Muscle of back (tissue), 13 donors: ENCODE measurements around the gene RSPRY1. TPM values are rescaled to one million over a fixed set of nuclear protein-coding genes. Genes with fewer than 3 reads are reported as not detected.
A peak's percentile ranks its signal among the peaks of the same experiment; 100 is the strongest.

Experiments
- DNase-seq, 3 donors: peaks; one replicate each; pipeline versions ENCODE4 v3.0.0 to v3.0.0-alpha.2; 2013
- long read RNA-seq, 9 donors: transcript quantifications; one replicate each; lab custom pipeline, GENCODE V29; 2026
- polyA plus RNA-seq, 10 donors: library from polyadenylated mRNA; unstranded; fragments of 120-200 nt; gene quantifications; one replicate each; pipeline ENCODE4 v1.2.1, GENCODE V29; 2013; ENCODE audit not compliant: insufficient read length in 10 of 10

RSPRY1 gene
- 10 to 100 TPM; 21.6 to 30.1 (median 25.2) TPM for polyA plus RNA-seq
- long read RNA-seq, donor 1, partial matches to known transcripts = 0 of 4 reads
- long read RNA-seq, donor 1, other reads (novel, unspliced or antisense) = 0 of 4 reads
- long read RNA-seq, donor 2, partial matches to known transcripts = 0 of 1 reads
- long read RNA-seq, donor 2, other reads (novel, unspliced or antisense) = 0 of 1 reads
- long read RNA-seq, donor 3 = 0 reads
- long read RNA-seq, donor 4, partial matches to known transcripts = 0 of 1 reads
- long read RNA-seq, donor 4, other reads (novel, unspliced or antisense) = 0 of 1 reads
- long read RNA-seq, donor 5, partial matches to known transcripts = 0 of 4 reads
- long read RNA-seq, donor 5, other reads (novel, unspliced or antisense) = 0 of 4 reads
- long read RNA-seq, donor 6, partial matches to known transcripts = 0 of 1 reads
- long read RNA-seq, donor 6, other reads (novel, unspliced or antisense) = 0 of 1 reads
- long read RNA-seq, donor 7, partial matches to known transcripts = 0 of 1 reads
- long read RNA-seq, donor 7, other reads (novel, unspliced or antisense) = 0 of 1 reads
- long read RNA-seq, donor 8, partial matches to known transcripts = 7 of 8 reads
- long read RNA-seq, donor 8, other reads (novel, unspliced or antisense) = 0 of 8 reads
- long read RNA-seq, donor 9, partial matches to known transcripts = 0 of 1 reads
- long read RNA-seq, donor 9, other reads (novel, unspliced or antisense) = 0 of 1 reads

DNA sequence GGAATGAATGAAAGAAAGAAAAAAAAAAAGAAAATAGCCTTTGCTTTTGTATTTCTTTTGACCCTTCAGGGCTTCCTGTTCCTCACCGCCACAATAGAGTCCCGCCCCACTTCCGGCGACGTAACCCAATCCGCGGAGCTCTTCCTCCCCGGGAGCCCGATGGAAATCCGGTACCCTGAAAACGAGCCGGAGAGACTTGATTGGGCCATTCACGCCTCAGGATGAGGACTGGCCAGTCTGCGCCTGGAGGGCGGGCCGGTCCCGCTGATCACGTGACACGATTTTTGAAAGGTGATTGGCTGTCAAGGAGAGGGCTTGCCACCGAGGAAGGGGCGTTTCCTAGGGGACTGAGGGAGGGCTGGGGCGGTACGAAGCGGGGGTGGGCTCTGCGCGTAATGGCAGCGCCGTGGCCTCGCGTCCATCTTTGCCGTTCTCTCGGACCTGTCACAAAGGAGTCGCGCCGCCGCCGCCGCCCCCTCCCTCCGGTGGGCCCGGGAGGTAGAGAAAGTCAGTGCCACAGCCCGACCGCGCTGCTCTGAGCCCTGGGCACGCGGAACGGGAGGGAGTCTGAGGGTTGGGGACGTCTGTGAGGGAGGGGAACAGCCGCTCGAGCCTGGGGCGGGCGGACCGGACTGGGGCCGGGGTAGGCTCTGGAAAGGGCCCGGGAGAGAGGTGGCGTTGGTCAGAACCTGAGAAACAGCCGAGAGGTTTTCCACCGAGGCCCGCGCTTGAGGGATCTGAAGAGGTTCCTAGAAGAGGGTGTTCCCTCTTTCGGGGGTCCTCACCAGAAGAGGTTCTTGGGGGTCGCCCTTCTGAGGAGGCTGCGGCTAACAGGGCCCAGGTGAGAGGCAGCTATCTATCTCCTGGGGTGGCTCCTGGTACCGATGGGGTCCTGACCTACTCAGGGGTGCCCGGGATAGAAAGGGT, at the start of gene RSPRY1, which contains the start of gene PSME3IP1:
Gene RSPRY1, plus strand, starts transcription at position 385 of the 927 bp plus-strand sequence. CDS start 18,330 bp downstream, outside the sequence.
Gene PSME3IP1, minus strand, starts transcription at position 95 of the 927 bp plus-strand sequence. CDS start 12,185 bp downstream, outside the sequence.
- DNase-seq = peak; percentile 100

DNA sequence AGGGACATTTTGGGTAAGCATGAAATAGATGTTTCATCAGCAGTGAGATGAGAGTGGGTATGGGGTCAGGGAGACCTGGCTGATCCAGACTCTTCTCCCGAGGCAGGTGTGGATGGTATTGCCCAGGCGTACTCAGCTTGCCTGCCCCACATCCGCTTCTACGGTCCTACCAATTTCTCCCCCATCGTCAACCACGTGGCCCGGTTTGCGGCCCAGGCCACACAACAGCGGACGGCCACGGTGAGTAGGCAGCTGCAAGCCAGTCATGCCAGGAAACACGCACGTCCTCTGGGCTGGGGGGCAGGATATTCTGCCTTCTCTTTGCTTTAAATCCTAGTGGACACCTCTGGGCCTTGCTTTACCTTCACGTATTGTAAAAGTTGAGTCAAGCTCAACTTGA, 49.1 kb upstream of the RSPRY1 start:
- DNase-seq = no peak

DNA sequence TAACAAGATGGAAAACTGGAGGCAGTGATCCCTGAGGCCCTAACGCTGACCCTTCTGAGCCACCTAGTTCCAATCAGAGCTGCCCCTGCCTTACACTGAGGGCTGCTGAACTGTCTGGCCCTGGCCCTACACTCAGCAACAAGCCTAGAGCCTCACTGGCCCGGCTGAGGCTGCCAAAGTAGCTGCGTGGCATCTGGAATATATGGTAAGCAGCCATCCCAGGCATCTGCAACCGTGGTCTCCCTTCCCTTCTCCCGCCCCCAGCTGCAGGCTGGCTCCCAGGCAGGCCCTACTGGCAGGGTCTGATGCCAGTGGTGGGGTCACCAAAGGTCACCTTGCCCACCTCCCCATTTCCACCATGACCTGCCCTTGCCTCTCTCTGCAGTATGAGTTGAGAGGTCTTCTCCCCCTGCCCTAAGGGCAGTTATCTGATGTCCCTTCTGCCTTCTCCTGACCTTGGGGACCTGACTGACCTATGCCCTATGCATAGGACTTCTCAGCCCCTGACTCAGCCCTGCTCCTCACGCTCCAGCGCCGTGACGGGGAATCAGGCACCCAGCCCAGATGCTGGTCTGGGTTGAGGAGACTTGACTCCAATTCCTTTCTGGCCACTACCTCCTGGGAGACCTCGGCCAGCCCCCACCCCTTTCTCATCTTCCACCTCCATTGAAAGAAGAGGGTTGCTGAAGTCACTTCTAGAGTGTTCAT, 48.4 kb upstream of the RSPRY1 start:
- DNase-seq = no peak

DNA sequence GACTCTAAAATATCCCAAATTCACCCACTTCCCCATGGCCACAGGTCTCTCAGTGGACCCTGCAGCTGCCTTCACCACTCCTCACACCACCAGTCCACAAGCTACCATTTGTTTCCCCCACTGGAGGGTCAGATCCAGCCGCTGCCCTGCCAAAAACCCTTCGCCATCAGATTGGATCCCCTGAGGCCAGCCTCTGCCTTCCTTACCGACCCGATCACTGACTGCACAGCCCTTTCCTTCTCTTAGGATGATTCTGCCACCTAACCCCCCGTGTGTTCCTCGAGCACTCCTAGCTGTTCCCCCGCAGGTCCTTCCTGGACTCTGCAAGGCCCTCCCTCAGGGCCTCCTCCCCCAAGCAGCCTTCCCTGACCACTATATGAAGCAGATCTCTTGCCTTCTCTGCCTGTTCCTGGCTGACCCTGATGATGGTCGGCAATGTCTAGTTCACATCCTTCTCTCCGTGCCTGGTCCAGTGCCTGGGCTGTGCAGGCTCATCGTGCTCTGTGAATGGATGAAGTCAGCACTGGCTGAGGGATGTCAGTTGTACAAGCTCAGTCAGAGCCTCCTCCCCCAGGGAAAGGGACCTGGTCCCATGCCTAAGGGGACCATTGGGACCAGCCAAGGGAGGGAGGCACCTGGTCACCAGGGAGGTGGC, 47.7 kb upstream of the RSPRY1 start:
- DNase-seq = no peak

DNA sequence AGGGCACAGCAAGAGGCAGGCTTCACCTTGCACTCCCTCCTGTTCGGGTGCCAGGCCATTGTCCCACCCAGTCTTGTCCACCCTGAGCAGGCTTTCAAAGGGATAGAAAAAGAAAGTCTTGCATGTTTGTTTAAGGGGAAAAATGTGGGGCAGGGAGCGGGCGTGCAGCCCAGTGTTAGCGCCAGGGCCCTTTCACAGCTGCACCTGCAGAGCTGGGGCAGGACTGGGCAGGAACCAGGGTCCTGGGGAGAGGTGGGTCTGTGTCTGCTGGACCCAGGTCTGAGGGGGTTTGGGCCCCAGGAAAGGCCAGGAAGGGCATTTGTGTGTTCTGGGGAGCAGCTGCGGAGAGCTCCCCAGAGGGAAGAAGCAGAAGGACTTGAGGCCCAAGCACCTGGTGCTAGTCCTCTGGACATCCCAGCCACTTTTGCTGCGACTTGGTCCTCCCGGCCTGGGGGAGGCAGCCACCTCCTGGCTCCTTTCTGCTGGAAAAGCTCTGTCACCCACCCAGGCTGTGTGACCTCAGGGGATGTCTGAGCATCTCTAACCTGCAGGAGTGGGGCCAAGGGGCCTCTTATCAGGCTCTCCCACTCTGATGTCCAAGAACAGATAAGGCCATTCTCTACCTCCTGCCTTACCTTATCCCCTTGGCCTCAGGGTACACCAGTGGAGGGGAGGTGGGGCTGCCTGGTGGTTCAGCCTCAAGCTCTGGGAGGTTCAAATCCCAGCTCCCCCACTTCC, 45.0 kb upstream of the RSPRY1 start:
- no peak for DNase-seq

DNA sequence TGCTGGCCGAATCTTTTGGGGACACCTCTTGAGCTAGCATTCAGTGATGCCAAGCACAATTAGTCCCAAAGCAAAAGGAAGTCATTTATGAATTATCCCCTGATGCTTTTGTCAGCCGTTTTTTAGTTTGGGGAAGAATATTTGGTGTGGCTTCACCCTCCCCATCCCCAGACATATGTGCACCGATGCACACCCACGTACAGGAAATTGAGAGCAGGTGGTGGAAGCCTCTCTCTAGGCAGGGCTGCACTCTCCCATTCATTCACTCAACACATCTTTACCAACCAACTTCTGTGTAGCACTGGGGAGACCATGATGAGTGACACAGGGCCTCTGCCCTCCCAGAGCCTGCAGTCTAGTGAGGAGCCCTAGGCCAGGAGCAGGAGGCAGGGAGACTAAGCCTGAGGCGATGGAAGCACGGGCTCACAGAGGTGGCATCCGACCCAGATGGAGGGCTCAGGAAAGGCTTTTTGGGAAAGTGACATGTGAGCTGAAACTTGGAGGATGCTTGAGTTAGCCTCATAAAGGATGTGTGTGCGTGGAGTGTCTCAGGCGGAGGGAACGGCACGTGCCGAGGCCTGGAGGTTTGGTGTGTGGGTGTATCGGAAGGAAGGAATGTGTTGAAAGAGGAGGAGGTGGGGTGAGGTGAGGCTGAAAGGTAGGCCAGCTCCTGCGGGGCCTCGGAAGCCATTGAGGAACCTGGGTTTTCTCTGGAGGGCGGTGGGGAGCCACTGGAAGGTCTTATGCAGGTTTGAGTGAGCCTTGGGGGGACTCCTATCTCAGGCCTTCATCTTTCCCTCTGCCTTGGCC, 44.1 kb upstream of the RSPRY1 start:
- DNase-seq = no peak

DNA sequence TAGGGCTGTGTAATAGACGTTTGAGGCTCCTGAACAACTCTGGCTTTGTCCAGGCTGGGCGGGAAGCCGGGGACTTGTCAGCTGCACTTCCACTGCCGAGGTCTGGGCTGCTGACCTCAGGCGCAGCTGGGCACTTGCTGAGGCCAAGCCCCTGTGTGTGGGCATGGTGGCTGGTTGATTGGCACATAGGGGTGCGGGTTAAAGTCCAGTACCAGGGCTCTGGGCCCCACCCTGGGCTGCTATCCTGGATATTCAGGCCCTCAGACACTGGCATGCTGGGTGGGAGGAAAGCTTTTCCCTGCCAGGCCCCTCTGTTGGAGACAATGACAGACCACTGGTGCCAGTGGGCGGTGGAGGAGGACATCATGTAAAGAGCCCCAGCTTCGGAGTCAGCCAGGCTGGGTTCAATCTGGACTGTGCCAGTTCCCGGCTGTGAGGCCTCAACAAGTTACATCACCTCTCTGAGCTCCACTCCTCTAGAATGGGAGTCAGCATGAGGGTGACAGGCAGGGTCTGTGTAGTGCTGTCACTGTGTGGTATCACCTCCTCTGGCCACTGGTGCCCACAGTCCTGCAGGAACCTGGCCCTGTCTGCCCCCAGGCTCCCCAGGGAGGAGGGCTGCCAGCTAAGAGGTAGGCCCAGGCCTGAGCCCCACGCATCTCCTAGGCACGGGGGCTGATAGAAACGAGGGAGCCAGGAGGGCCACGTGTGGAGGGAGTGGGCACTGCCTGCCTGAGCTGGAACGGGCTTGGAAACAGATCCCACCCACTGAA, 42.8 kb upstream of the RSPRY1 start:
- no peak for DNase-seq

DNA sequence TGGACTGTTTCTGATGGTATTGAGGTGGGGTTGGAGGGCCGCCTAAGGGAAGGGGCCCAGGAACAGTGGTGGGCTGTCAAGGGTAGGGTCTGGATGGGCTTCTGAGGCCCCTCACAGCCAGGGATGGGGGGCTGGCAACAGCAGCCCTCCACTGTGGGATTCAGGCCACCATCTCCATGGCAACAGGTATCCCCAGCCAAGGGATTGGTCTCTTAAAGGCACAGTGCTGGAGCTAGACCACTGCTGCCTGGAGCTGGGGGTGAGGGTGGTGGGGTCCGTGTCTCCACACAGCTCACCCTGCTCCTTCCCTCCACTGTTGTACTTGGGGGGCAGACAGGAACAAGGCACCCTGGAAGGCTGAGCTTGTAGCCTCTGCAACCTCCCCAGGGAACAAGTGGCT, 42.1 kb upstream of the RSPRY1 start:
- DNase-seq = no peak

DNA sequence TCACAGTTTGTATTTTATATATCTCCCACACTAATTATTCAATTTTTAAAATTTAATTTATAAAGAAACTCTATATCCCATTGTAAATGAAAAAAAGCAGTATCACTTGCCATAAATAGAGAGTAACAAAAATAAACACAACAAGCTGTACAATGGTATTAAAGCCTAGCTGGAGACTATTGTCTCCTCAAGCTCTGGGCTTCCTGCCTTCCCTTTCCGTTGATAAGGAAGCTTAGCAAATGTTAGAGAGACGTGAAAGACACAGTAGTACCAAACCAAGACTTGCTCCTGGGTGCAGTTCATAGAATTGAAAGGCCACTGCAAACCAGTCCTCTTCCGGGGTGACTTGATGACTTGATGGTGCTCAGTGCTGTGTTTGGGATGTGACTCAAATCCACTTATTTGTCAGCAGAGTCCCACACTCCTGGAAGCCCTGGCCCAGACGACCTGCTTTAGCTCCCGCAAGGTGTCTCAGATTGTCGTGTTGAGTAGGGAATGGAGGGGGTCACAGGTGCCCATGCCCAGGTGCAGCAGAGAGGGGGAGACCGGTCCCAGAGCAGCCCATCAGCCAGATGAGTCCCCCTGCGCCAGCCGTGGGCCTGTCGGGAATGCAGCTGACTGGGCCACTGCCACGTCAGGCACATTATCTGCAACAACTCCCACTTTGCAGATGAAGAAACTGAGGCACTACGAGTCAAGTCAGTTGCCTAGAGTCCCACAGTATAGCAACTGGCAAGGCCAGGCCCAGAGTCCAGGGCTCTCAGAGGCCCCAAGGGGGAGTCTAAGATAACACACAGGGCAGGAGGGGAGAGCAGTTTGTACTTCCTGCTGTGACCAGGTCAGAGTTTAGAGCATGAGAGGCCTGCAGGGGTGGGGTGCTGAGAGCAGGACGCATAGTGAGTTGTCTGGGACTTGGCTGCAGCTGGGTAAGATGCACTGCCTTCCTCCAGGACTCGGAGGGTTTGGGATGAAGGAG, 40.8 kb upstream of the RSPRY1 start:
- DNase-seq = no peak

DNA sequence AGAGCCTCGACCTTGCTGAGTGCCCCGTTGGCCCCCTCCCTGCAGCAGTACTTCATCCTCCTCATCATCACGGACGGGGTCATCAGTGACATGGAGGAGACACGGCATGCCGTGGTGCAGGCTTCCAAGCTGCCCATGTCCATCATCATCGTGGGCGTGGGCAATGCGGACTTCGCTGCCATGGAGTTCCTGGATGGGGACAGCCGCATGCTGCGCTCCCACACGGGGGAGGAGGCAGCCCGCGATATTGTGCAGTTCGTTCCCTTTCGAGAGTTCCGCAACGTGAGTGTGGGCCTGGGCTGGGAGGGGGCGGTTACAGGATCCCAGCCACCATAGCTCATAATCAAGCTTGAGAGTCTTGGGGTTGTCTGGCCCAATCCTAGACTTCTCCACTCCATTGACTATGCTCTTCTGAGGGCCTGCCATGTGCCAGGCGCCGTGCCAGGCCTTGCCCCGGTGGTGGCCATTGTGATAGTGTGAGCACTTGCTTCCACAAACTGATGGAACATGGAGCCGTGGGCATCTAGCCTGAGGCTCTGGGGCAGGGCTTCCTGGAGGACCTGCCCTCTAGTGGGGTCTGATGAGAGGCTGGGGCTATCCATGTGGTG, 40.0 kb upstream of the RSPRY1 start:
- DNase-seq = no peak

DNA sequence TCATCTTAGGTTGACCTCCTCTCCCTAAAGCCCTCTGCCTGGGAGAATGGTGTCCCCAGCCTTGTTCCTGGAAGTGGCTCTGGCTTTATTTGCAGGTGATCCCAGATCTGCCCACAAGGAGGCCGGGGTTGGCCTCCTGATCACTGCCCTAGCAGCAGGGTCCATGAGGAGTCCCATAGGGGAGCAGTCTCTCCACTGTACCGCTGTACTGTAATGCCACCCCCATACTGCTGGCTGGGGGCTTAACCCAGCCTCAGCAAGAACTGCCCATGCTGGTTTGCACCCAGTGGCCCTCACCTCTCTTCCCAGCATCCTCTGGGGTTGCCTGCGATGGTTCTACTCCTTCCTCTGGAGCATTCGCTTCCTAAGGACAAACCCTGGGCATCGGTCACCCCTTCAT, 39.4 kb upstream of the RSPRY1 start:
- DNase-seq = no peak

DNA sequence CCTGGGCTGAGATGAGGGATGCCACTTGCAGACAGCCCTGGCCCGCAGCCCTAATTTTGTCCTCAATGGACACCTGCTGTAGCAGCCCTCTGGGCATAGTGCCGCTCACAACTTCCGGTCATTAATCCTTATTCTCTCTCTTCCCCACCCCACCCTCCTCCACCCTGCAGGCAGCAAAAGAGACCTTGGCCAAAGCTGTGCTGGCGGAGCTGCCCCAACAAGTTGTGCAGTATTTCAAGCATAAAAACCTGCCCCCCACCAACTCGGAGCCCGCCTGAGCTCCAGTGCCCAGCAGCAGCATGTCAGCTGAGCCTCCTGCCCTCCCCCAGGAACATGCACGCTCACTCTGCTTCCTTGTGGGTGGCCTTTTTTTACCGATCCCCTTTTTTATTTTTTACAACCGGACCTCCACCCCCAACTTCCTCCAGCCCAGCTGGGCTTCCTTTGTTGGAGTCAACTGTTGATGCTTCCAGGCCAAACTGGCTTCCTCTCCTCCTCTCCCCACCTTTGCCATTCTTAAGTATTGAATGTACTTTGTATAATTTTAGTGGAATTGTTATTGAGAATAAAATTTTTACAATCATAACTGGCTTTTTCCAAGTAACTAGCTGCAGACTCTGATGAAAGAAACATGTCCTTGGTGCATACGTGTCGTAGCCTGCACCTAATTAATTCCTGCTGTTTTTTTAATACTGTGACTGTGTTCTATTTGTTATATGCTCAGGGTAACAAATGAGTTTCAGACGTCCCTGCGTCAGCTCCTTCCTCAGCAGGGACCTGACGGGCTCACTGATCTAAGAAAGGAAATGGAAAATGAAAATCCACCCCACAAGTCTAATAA, 38.5 kb upstream of the RSPRY1 start:
- DNase-seq = peak; percentile 36 to 80 (median 53)

DNA sequence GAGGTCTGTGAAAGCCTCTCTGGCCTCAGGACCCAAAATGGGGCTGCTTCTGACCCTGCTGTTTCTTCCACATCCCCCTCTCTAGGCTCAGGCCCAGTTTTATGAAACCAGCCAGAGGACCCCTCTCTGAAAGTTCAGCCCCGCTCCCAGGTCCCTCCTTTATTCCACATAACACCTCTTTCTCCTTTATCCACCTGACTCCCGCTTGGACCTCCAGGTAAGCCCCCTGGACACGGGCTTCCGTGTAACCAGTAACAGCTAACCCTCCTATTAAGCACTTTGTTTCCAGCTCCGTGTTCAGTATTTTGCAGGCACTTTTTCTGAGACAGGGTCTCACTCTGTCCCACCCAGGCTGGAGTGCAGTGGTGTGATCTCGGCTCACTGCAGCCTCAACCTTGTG, 37.6 kb upstream of the RSPRY1 start:
- no peak for DNase-seq

DNA sequence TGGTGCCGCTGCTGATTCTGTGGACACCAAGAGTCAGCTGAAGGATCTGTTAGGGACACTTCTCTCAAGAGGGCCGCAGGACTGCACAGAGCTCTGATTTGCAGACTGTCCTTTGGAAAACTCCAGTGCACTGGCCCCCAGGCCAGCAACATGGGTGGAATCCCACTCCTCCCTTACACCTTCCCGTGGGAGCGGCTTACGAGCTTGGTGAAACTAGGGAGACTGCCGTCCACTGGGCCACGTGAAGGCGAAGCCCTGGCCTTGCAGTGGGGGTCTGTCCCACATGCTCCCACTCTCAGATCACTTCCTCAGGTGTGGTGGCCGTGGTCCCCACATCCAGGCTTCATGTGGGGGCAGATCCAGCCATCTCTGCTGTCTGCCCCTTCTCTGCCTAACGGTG, 36.7 kb upstream of the RSPRY1 start:
- DNase-seq = no peak

DNA sequence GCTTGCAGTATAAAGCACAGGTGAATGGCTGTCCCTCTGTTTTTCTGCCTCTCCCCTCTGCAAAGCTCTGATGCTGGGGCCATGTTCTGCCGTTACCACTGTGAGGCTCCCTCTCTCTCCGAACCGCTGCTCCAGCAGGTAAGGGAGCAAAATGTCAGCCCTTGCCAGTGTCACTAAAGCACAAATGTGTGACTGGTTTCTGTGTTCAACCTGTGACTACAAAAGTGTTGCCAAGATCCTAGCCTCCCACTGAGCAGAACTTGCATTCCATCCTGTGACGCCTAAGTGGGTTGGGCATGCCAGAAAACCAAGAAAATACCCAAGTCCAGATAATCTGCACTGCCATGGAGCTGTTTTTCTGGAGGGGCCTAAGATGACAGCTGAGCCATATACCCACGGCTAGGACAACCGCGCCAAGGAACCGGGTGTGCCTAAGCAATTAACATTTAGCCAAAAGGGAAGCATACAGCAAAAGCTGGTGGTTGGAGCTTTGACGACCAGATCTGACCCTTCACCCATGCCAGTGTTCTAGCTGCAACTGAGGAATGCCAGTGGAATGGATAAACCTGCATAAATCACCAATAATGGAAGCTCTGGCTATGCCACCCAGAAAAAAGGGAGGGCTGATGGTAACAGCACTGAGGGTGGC, 35.3 kb upstream of the RSPRY1 start:
- DNase-seq = no peak
